ENCODE data around the gene IL17RC.

IL17RC gene

GRCh38 chr3:9947025-9947995, 30.4 kb downstream of the IL17RC start:
- DNase-seq = no peak

DNA sequence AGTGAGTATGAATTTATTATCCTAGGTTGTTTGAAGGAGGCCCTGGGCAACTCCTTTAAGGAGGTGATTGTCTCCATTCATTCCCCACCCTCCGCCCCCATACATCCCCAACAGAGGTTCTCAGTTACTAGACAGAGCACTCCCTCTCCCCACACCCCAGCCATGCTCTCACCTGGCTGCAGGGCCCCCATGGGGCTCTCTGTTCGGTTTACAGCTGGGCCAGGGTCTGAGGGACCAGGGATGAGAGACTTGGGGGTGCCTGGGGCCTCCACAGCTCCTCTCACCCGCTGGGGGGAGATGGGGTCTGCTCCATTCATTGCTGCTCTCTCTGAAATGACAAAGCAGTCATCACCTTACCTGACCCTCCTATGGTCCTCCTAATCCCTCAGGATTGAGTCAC, 31.7 kb downstream of the IL17RC start:
- DNase-seq = no peak

DNA sequence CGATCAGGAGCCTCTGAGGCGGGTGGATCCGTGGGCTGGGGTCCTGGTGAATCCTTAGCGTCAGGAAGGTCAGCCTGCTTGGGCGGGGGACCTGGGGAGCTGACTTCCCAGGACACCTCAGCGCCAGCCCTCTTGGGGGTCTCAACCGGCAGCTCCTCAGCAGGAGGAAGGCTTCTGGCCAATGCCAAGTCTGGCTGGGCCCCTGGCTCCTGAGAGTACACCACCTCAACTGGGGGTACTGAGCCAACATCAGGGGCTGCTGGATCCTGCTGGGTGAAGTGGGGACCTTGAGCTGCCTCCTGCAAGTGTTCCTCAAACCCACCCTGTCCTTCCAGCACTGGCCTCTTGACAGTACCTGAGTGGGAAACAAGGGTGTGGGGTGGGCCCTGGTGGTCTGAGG, 32.2 kb downstream of the IL17RC start:
- no peak for DNase-seq

DNA sequence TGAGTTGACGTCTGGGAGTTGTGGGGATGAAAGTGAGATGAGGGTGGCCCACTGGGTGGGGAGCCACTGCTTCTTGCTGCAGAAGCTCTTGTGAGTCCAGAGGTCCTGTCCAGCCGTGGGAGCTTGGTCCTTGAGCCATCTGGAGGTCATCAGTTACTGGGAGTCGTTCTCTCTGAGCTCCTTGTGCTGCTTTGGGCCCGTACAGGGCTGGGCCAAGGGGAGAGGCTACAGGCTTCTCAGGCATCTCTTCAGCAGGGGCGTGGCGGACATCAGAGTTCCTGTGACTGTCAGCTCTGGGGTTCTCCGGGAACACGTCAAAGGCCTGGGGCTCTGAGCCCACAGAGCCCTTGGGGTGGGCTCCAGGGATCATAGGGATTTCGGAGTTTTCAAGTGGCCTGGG, 32.7 kb downstream of the IL17RC start:
- no peak for DNase-seq

GRCh38 chr3:9951126-9951525, 34.2 kb downstream of the IL17RC start:
- peak; percentile 44 for DNase-seq

DNA sequence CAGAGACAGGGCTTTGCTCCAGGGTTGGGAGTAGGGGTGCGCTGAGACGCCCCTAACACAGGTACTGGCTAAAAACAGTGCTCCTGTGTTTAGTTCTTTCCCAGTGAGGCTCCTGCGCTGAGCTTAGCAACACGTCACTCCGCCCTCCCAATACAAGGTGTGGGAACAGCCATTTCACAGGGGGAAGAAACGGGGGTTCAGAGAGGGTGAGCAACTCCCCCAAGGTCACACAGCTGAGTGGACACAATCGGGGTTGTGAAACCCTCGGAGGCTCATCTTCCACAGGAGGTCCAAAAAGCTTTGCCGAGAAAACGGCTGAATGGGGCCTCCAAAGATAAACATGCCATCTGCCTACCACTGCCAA, 34.7 kb downstream of the IL17RC start:
- no peak for DNase-seq

DNA sequence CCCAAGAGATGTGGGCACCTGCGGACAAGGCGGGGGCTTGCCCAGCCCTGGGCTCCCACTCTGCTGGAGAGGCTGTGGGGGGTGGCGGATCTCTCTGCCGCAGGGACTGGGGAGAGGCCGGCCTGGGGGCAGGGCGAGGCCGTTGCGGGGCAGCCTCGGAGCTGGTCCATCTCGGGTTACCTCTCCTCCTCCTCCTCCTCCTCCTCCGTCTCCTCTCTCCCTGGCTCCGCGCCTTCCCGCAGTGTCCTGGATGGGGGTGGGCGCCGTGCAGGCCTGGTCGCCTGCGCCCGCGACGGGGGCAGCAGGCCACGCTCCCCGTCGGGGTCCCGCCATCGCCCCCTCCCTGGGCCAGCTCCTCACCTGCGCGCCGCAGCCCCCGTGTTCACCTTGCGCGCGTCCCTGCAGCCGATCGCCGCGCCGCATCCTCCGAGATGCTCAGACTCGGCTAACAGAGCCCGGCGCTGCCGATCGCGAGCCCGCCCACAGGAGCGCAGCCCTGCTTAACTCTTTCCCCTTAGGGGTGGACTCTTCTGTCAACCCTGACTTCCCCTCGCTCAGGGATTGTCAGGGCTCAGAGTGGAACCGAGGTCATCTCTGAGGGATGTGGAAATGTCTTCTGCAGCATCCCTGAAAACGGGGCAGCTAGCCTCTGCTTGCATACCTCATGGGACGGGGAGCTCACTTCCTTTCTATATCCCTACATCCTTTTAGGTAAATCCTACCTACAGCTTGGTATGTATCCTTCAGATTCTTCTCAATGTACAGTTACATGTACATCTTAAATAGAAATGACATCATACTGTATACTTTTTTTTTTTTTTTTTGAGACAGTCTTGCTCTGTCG, 35.3 kb downstream of the IL17RC start, which contains the start of gene PRRT3:
TSS of gene PRRT3 (minus strand) at position 447 of the 844 bp plus-strand sequence. CDS start 2,293 bp downstream, outside the sequence.
- peak; percentile 79 for DNase-seq

GRCh38 chr3:9955067-9955502, 38.2 kb downstream of the IL17RC start:
- no peak for DNase-seq

DNA sequence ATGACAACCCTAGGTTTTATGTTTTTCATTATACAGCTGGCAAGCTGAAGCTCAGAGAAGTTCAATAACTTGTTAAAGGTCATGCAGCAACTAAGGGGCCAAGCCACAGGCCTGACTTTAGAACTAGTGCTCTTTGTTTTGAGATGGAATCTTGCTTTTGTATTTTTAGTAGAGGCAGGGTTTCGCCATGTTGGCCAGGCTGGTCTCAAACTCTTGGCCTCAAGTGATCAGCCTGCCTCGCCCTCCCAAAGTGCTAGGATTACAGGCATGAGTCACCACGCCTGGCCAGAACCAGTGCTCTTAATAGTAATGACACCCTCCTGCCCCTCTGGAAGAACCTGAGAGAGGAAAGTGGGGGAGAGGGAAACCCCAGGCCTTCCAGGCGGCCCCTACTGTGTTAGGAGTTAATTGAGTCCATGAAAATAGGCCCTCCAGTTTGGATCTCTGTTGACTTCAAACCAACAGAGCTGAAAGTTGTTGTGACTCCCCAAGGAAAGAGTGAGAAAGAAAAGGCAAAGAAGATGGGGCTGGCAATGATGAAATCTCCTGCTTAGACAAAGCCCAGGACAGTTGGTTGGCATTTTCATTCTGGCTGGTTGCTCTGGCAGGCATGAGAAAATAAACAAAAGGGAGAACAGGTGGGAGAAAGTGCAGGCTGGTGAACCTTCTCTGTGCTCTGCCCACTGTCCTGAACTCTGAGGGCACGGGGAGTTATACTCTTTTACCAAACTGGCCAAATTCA, 38.9 kb downstream of the IL17RC start:
- no peak for DNase-seq

- no peak for DNase-seq
Observed at GRCh38 chr3:9957214-9957613, 40.3 kb downstream of the IL17RC start.

- no peak for DNase-seq
Observed at GRCh38 chr3:9965200-9965875, 48.4 kb downstream of the IL17RC start.

GRCh38 chr3:9966841-9967240, 49.9 kb downstream of the IL17RC start:
- no peak for DNase-seq

GRCh38 chr3:9969632-9970019, 52.7 kb downstream of the IL17RC start:
- no peak for DNase-seq

DNA sequence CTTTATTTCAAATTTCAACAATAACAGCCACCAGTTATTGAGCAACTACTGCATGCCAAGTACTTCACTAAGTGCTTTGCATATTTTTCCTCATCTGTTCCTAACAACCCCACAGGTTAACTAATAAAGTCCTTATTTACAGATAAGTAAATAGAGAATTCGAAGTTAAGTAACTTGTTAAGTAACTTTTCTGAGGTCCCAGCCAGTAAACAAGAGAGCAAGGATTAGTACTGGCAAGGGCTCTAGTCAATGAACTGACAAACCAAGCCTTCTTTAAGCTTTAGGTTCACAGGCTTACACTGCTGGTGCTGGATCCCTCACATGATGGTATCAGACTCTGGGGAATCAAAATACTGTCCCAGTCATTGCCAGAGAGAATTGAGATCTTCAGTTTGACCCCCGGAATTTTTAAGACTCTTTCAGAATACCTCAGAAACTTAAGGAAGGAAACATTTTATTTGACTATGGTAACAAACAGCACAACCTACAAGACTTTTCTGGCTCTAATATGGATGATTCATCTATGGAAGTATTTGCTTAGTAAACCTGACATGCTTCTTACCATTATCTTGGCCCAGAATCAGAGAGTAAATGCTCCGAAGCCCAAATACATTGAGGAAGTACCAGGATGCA, 53.2 kb downstream of the IL17RC start:
- no peak for DNase-seq

GRCh38 chr3:9976721-9977709, 60.1 kb downstream of the IL17RC start:
- peak; percentile 32 for DNase-seq

DNA sequence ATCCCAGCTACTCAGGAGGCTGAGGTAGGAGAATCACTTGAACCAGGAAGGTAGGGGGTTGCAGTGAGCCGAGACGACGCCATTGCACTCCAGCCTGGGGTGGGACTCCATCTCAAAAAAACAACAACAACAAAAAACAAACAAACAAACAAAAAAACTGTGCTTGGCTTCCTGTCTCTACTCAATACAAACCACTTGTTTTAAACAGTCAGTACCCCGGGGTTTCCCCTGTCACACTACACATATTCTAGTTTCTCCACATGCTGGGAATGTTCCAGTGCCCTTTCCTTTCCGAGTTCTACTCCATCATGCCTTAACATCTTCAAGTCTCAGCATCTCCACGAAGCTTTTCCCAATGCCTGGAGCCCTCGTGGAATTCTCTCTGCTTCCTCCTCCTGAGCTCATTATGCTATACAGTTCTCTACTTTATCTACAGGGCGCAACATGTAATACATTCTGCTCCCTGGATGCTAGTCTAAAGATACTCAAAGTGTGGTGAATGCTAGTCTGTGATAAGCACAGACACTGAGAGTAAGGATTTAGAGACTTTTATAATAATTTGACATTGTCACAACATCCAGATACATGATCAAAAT, 61.9 kb downstream of the IL17RC start:
- DNase-seq = no peak

DNA sequence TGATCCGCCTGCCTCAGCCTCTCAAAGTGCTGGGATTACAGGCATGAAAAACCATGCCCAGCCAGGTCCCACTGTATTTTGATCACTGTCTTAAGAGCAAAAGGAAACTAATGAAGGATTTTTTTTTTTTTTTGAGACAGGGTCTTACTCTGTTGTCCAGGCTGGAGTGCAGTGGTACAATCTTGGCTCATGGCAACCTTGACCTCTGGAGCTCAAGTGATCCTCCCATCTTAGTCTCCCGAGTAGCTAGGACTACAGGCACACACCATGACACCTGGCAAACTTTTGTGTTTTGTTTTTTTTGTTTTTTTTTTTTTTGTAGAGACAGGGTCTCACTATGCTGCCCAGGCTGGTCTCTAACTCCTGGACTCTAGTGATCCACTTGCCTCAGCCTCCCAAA, 63.4 kb downstream of the IL17RC start:
- no peak for DNase-seq

Data from stimulated activated CD4-positive, alpha-beta T cell treated with anti-CD3 and anti-CD28 coated beads, Interleukin-15, amount 100 ng/mL, for 24 hours (primary cell).